Neural cell (in vitro differentiated cells): Measurements from ENCODE around the gene OGFOD3. TPM values are rescaled to one million over a fixed set of nuclear protein-coding genes. Genes with fewer than 3 reads are reported as not detected.

Experiments
- H2AFZ ChIP-seq: fragments of 200-600, 300-800 bp; sonication (generic), shearing (Covaris generic); 2 replicates; pipeline ENCODE4 v1.6.0; 2014; ENCODE audit warnings: low read depth, mild to moderate bottlenecking, antibody characterized with exemption, low read length, moderate library complexity
- H3F3A ChIP-seq: fragments of 200-600 bp; shearing (Covaris generic); 2 replicates; pipeline ENCODE4 v1.6.1; 2016; ENCODE audit warnings: mild to moderate bottlenecking, moderate library complexity, mixed read lengths, antibody characterized with exemption, low read length; ENCODE audit not compliant: insufficient read depth, poor library complexity, severe bottlenecking
- H3K27ac ChIP-seq: fragments of 200-600, 300-800 bp; sonication (generic), shearing (Covaris generic); 2 replicates; pipeline ENCODE4 v1.5.1; 2014; ENCODE audit warnings: mild to moderate bottlenecking, low read length, moderate library complexity
- H3K27me3 ChIP-seq: fragments of 300-800, 200-600 bp; sonication (generic), shearing (Covaris generic); 2 replicates; pipeline ENCODE4 v1.6.0; 2014; ENCODE audit warnings: mild to moderate bottlenecking, low read depth, low read length, moderate library complexity; ENCODE audit not compliant: insufficient read depth
- H3K36me3 ChIP-seq: fragments of 300-800, 200-600 bp; sonication (generic), shearing (Covaris generic); 2 replicates; pipeline ENCODE4 v1.5.1; 2014; ENCODE audit warnings: mild to moderate bottlenecking, antibody characterized with exemption, low read length, moderate library complexity; ENCODE audit not compliant: insufficient read depth
- H3K4me2 ChIP-seq: fragments of 300-800, 200-600 bp; sonication (generic), shearing (Covaris generic); 2 replicates; pipeline ENCODE4 v1.6.0; 2014; ENCODE audit warnings: mild to moderate bottlenecking, low read length
- H3K4me3 ChIP-seq: fragments of 300-800, 200-600 bp; sonication (generic), shearing (Covaris generic); 2 replicates; pipeline ENCODE4 v1.5.1; 2014; ENCODE audit warnings: mild to moderate bottlenecking, low read length, moderate library complexity
- H3K79me2 ChIP-seq: fragments of 200-600 bp; shearing (Covaris generic); replicated peaks from 2 replicates; pipeline ENCODE4 v1.6.0; 2014; ENCODE audit warnings: mild to moderate bottlenecking, low read length, moderate library complexity; ENCODE audit not compliant: insufficient read depth
- H3K9ac ChIP-seq: fragments of 300-800, 200-600 bp; sonication (generic), shearing (Covaris generic); 2 replicates; pipeline ENCODE4 v1.6.1; 2016; ENCODE audit warnings: mild to moderate bottlenecking, low read length, mixed read lengths
- H3K9me2 ChIP-seq: fragments of 200-600 bp; shearing (Covaris generic); 2 replicates; pipeline ENCODE4 v1.6.1; 2016; ENCODE audit warnings: mild to moderate bottlenecking, low read length, mixed read lengths; ENCODE audit not compliant: insufficient read depth
- H3K9me3 ChIP-seq: fragments of 200-600, 300-800 bp; sonication (generic), shearing (Covaris generic); 2 replicates; pipeline ENCODE4 v1.6.1; 2016; ENCODE audit warnings: mild to moderate bottlenecking, mixed run types, low read length, moderate library complexity, mixed read lengths
- H4K20me1 ChIP-seq: fragments of 200-600 bp; shearing (Covaris generic); 2 replicates; pipeline ENCODE4 v1.6.1; 2016; ENCODE audit warnings: mild to moderate bottlenecking, mixed run types; ENCODE audit not compliant: insufficient read depth
- CTCF ChIP-seq: fragments of 450-650 bp; IDR thresholded peaks from 2 replicates; pipeline ENCODE4 v1.5.1; 2014; ENCODE audit warnings: antibody characterized with exemption, mild to moderate bottlenecking, moderate library complexity; ENCODE audit not compliant: poor library complexity, severe bottlenecking
- EP300 ChIP-seq: fragments of 450-650 bp; conservative IDR thresholded peaks from 2 replicates; pipeline ENCODE4 v1.6.1; 2014; ENCODE audit warnings: antibody characterized with exemption, mild to moderate bottlenecking, moderate library complexity; ENCODE audit not compliant: poor library complexity, severe bottlenecking
- EZH2 ChIP-seq: fragments of 200-600, 300-800 bp; shearing (Covaris generic), sonication (generic); IDR thresholded peaks from 2 replicates; pipeline ENCODE4 v1.6.1; 2014; ENCODE audit warnings: antibody characterized with exemption, low read length, borderline replicate concordance, mild to moderate bottlenecking; ENCODE audit not compliant: insufficient read depth, poor library complexity, severe bottlenecking
- MXI1 ChIP-seq: fragments of 450-650 bp; conservative IDR thresholded peaks from 2 replicates; pipeline ENCODE4 v1.6.1; 2014; ENCODE audit warnings: antibody characterized with exemption, mild to moderate bottlenecking; ENCODE audit not compliant: poor library complexity, severe bottlenecking
- POLR2AphosphoS5 ChIP-seq: IDR thresholded peaks from 2 replicates; pipeline ENCODE4 v1.6.1; 2012
- RAD21 ChIP-seq: fragments of 450-650 bp; conservative IDR thresholded peaks from 2 replicates; pipeline ENCODE4 v1.6.1; 2014; ENCODE audit warnings: antibody characterized with exemption, mild to moderate bottlenecking, moderate library complexity
- SMC3 ChIP-seq: fragments of 450-650 bp; conservative IDR thresholded peaks from 2 replicates; pipeline ENCODE4 v1.6.1; 2014; ENCODE audit warnings: antibody characterized with exemption, mild to moderate bottlenecking, moderate library complexity; ENCODE audit not compliant: poor library complexity
- TAF1 ChIP-seq: IDR thresholded peaks from 2 replicates; pipeline ENCODE4 v1.6.1; 2012; ENCODE audit warnings: low read depth
- polyA plus RNA-seq: library from polyadenylated mRNA; depleted of rRNA; stranded (reverse); fragments of >200 nt; gene quantifications from 2 replicates; pipeline ENCODE4 v1.2.3, GENCODE V29; 2014
- TF ChIP-seq, protein P1 (sequence below): IDR thresholded peaks from 2 replicates; pipeline ENCODE4 v1.6.1; 2012; ENCODE audit warnings: borderline replicate concordance

OGFOD3 gene
- polyA plus RNA-seq, 1 donor from 2014 or later, result 22.6 TPM

- TF ChIP-seq EZH2, result no peak
These were observed 42.9 kb downstream of the OGFOD3 start (continued) for GRCh38 chr17:82375359-82376041.

- no peak overlapping the region for H3K27ac ChIP-seq
- no peak for TF ChIP-seq CTCF
- TF ChIP-seq MXI1, result no peak
- TF ChIP-seq, protein P1, sequence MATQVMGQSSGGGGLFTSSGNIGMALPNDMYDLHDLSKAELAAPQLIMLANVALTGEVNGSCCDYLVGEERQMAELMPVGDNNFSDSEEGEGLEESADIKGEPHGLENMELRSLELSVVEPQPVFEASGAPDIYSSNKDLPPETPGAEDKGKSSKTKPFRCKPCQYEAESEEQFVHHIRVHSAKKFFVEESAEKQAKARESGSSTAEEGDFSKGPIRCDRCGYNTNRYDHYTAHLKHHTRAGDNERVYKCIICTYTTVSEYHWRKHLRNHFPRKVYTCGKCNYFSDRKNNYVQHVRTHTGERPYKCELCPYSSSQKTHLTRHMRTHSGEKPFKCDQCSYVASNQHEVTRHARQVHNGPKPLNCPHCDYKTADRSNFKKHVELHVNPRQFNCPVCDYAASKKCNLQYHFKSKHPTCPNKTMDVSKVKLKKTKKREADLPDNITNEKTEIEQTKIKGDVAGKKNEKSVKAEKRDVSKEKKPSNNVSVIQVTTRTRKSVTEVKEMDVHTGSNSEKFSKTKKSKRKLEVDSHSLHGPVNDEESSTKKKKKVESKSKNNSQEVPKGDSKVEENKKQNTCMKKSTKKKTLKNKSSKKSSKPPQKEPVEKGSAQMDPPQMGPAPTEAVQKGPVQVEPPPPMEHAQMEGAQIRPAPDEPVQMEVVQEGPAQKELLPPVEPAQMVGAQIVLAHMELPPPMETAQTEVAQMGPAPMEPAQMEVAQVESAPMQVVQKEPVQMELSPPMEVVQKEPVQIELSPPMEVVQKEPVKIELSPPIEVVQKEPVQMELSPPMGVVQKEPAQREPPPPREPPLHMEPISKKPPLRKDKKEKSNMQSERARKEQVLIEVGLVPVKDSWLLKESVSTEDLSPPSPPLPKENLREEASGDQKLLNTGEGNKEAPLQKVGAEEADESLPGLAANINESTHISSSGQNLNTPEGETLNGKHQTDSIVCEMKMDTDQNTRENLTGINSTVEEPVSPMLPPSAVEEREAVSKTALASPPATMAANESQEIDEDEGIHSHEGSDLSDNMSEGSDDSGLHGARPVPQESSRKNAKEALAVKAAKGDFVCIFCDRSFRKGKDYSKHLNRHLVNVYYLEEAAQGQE, result no peak
- no peak for TF ChIP-seq TAF1
- TF ChIP-seq SMC3, result no peak
- no peak for TF ChIP-seq RAD21
- TF ChIP-seq POLR2AphosphoS5, result no peak
- no peak for TF ChIP-seq EP300
- TF ChIP-seq EZH2, result no peak
- no peak overlapping the region for H3K9ac ChIP-seq
- H3K36me3 ChIP-seq, result no peaks in the 10 kb centered on the region
- H3K9me3 ChIP-seq, result no peaks in the 10 kb centered on the region
- no peaks in the 10 kb centered on the region for H3K9me2 ChIP-seq
- no peaks in the 10 kb centered on the region for H4K20me1 ChIP-seq
- H3K4me2 ChIP-seq, result no peak overlapping the region
- no peak overlapping the region for H2AFZ ChIP-seq
- no peak overlapping the region for H3K4me3 ChIP-seq
- peaks cover 29% of the 10 kb centered on the region for H3K27me3 ChIP-seq
- H3K79me2 ChIP-seq, result no peaks in the 10 kb centered on the region
- no peaks in the 10 kb centered on the region for H3F3A ChIP-seq
These were observed 43.6 kb downstream of the OGFOD3 start for GRCh38 chr17:82374626-82375331.
